Measurements from ENCODE around the gene RAPGEF6. TPM values are rescaled to one million over a fixed set of nuclear protein-coding genes. Genes with fewer than 3 reads are reported as not detected.

Gene RAPGEF6
- total RNA-seq, 1 experiment from 2014 or later = 50.7 TPM

- no peaks in the 10 kb centered on the region for H3K27me3 ChIP-seq (ENCODE audit: low read length)
- H3K4me3 ChIP-seq (ENCODE audit: low read length) = no peak overlapping the region
- H3K4me1 ChIP-seq (ENCODE audit: low read length) = peaks cover 65% of the 10 kb centered on the region
- H2AFZ ChIP-seq (ENCODE audit: low read length) = no peak overlapping the region
- H4K20me1 ChIP-seq (ENCODE audit: insufficient read depth, low read depth, low read length) = no peaks in the 10 kb centered on the region
- H3K9ac ChIP-seq (ENCODE audit: low read length) = no peak overlapping the region
- H3K9me3 ChIP-seq (ENCODE audit: low read length) = no peaks in the 10 kb centered on the region
- H3K79me2 ChIP-seq (ENCODE audit: low read length) = peaks cover 97% of the 10 kb centered on the region
- H3K27ac ChIP-seq (ENCODE audit: low read length) = peak overlapping the region; percentile 64
- DNase-seq = no peak
- H3K4me2 ChIP-seq (ENCODE audit: low read depth, low read length, poor library complexity, severe bottlenecking) = peak overlapping the region; percentile 9
- peaks cover 2% of the 10 kb centered on the region; the same call in 1 of the 2 replicates for H3K36me3 ChIP-seq (ENCODE audit: insufficient read depth, low read length)
- H3K9me2 ChIP-seq (replicated peaks; ENCODE audit: insufficient read depth, low read length) = no peaks in the 10 kb centered on the region
Measured at GRCh38 chr5:131378721-131379541, 256.1 kb downstream of the RAPGEF6 start.

GRCh38 chr5:131377785-131378325, 257.2 kb downstream of the RAPGEF6 start:
- no peak overlapping the region for H3K4me3 ChIP-seq (ENCODE audit: low read length)
- H3K4me2 ChIP-seq (ENCODE audit: low read depth, low read length, poor library complexity, severe bottlenecking) = peak overlapping the region; percentile 5
- no peaks in the 10 kb centered on the region for H4K20me1 ChIP-seq (ENCODE audit: insufficient read depth, low read depth, low read length)

GRCh38 chr5:131377346-131377745, 257.7 kb downstream of the RAPGEF6 start:
- H3K27me3 ChIP-seq (ENCODE audit: low read length) = no peaks in the 10 kb centered on the region
- peaks cover 74% of the 10 kb centered on the region for H3K4me1 ChIP-seq (ENCODE audit: low read length)
- H3K4me2 ChIP-seq (ENCODE audit: low read depth, low read length, poor library complexity, severe bottlenecking) = no peak overlapping the region
- H3K9me3 ChIP-seq (ENCODE audit: low read length) = no peaks in the 10 kb centered on the region
- no peaks in the 10 kb centered on the region for H4K20me1 ChIP-seq (ENCODE audit: insufficient read depth, low read depth, low read length)
- no peak overlapping the region for H3K9ac ChIP-seq (ENCODE audit: low read length)
- DNase-seq = no peak
- H2AFZ ChIP-seq (ENCODE audit: low read length) = no peak overlapping the region
- H3K36me3 ChIP-seq (ENCODE audit: insufficient read depth, low read length) = no peaks in the 10 kb centered on the region
- no peaks in the 10 kb centered on the region for H3K9me2 ChIP-seq (replicated peaks; ENCODE audit: insufficient read depth, low read length)
- peak overlapping the region; percentile 64; the same call in 1 of the 2 replicates for H3K27ac ChIP-seq (ENCODE audit: low read length)
- no peak overlapping the region for H3K4me3 ChIP-seq (ENCODE audit: low read length)
- peaks cover 97% of the 10 kb centered on the region for H3K79me2 ChIP-seq (ENCODE audit: low read length)

More at GRCh38 chr5:131377785-131378325, 257.2 kb downstream of the RAPGEF6 start:
- Histone ChIP-seq H3K27ac (ENCODE audit: low read length) (peak overlapping the region; percentile 64), H3K4me1 (ENCODE audit: low read length) (peaks cover 75% of the 10 kb centered on the region), H3K36me3 (ENCODE audit: insufficient read depth, low read length) (no peaks in the 10 kb centered on the region; the same call in 1 of the 2 replicates), H3K27me3 (ENCODE audit: low read length) (no peaks in the 10 kb centered on the region), H3K9ac (ENCODE audit: low read length) (no peak overlapping the region), H3K79me2 (ENCODE audit: low read length) (peaks cover 97% of the 10 kb centered on the region), H3K9me3 (ENCODE audit: low read length) (no peaks in the 10 kb centered on the region), H2AFZ (ENCODE audit: low read length) (no peak overlapping the region), H3K9me2 (replicated peaks; ENCODE audit: insufficient read depth, low read length) (no peaks in the 10 kb centered on the region)
- DNase-seq = no peak

GRCh38 chr5:131375351-131375750, 259.7 kb downstream of the RAPGEF6 start:
- Histone ChIP-seq H3K9ac (ENCODE audit: low read length) (no peak overlapping the region), H3K27me3 (ENCODE audit: low read length) (no peaks in the 10 kb centered on the region), H3K27ac (ENCODE audit: low read length) (peak overlapping the region; percentile 53), H2AFZ (ENCODE audit: low read length) (no peak overlapping the region), H3K79me2 (ENCODE audit: low read length) (peaks cover 98% of the 10 kb centered on the region), H3K4me2 (ENCODE audit: low read depth, low read length, poor library complexity, severe bottlenecking) (no peak overlapping the region), H3K9me3 (ENCODE audit: low read length) (no peaks in the 10 kb centered on the region), H3K9me2 (replicated peaks; ENCODE audit: insufficient read depth, low read length) (no peaks in the 10 kb centered on the region), H3K36me3 (ENCODE audit: insufficient read depth, low read length) (0 out of 2 replicates have a peak, but pooled peaks cover 3% of the 10 kb centered on the region), H3K4me1 (ENCODE audit: low read length) (peaks cover 58% of the 10 kb centered on the region), H4K20me1 (ENCODE audit: insufficient read depth, low read depth, low read length) (no peaks in the 10 kb centered on the region), H3K4me3 (ENCODE audit: low read length) (no peak overlapping the region)
- DNase-seq = no peak

Small RNAs within 50 kb of the gene (small RNA-seq; reads per million reads assigned to genes)
- not detected for gene RF02271

Other genes starting within 250 kb of the RAPGEF6 start
- 38.1 and 56.2 TPM in 2 replicates for gene FNIP1, start 161.8 kb upstream of the RAPGEF6 start, total RNA-seq (2014; rRNA removed; shearing (Covaris generic); ENCODE audit: low replicate concordance)